ENCODE data around the gene F10. TPM values are rescaled to one million over a fixed set of nuclear protein-coding genes. Genes with fewer than 3 reads are reported as not detected.
A peak's percentile ranks its signal among the peaks of the same experiment; 100 is the strongest.

The F10 gene
- total RNA-seq, 1 donor from 2014 or later = 12.3 TPM

DNA sequence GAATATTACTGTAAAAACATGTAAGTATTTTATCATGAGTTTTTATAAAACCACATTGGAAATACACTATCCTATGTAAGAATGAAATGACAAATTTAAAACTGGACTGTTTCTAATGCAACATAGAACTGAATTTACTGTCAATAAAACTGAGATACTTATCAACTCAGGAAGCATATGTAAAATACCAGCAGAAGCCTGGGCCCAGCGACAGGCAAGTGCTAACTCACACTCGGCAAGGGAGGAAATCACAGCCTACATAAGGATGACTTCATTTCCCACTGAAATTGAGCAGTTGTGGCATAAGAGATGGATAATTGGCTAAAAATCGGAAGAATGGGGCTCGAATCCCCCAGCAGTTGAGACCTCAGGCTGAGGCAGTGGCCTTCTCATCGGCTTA, 47.9 kb downstream of the F10 start:
- Mint-ChIP-seq H3K27me3 (ENCODE audit: low read depth) (no peaks in the 10 kb centered on the region), H3K27ac (peak overlapping the region; percentile 35), H3K4me1 (no peaks in the 10 kb centered on the region), H3K9me3 (peaks cover 18% of the 10 kb centered on the region), H3K4me3 (no peak overlapping the region), H3K36me3 (peaks cover 45% of the 10 kb centered on the region)
- DNase-seq (ENCODE audit: low spot score in 2 of 2, unreplicated experiment in 2 of 2) = no peak
- TF ChIP-seq, protein P1, sequence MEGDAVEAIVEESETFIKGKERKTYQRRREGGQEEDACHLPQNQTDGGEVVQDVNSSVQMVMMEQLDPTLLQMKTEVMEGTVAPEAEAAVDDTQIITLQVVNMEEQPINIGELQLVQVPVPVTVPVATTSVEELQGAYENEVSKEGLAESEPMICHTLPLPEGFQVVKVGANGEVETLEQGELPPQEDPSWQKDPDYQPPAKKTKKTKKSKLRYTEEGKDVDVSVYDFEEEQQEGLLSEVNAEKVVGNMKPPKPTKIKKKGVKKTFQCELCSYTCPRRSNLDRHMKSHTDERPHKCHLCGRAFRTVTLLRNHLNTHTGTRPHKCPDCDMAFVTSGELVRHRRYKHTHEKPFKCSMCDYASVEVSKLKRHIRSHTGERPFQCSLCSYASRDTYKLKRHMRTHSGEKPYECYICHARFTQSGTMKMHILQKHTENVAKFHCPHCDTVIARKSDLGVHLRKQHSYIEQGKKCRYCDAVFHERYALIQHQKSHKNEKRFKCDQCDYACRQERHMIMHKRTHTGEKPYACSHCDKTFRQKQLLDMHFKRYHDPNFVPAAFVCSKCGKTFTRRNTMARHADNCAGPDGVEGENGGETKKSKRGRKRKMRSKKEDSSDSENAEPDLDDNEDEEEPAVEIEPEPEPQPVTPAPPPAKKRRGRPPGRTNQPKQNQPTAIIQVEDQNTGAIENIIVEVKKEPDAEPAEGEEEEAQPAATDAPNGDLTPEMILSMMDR (IDR thresholded peaks at IDR 0.05; ENCODE audit: unreplicated experiment) = no peak

GRCh38 chr13:113171250-113172125, 48.9 kb downstream of the F10 start:
- H3K27me3 Mint-ChIP-seq (ENCODE audit: low read depth) = no peaks in the 10 kb centered on the region
- no peak overlapping the region for H3K4me3 Mint-ChIP-seq
- peaks cover 18% of the 10 kb centered on the region for H3K9me3 Mint-ChIP-seq
- H3K4me1 Mint-ChIP-seq = no peaks in the 10 kb centered on the region
- TF ChIP-seq, protein P1 (IDR thresholded peaks at IDR 0.05; ENCODE audit: unreplicated experiment) = no peak
- no peak for DNase-seq (ENCODE audit: low spot score in 2 of 2, unreplicated experiment in 2 of 2)
- H3K27ac Mint-ChIP-seq = no peak overlapping the region
- peaks cover 48% of the 10 kb centered on the region for H3K36me3 Mint-ChIP-seq

DNA sequence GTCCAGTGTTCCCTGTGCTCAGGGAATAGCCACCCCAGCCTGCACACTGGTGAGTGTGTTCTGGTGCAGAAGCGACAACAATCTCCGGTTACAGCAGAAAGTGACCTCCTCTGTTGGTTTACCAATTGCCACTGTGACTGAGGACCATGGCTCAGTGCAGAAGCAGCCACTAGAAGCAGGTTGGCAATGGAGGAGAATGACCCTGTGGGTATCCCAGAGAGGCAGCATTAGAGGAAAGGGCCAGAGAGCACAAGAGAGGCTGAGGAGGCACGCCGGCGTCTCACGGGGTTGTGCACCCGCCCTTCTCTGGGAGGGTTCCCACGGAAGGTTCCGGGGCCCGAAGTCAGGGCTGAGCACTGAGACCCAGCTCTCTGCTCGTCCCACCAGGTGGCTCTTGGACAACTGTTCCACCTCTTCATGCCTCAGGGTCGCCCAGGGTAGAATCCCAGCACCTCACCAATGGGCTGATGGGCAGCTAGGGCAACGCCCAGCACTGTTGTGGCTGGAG, 49.9 kb downstream of the F10 start:
- TF ChIP-seq, protein P1 (IDR thresholded peaks at IDR 0.05; ENCODE audit: unreplicated experiment) = no peak
- Mint-ChIP-seq H3K4me3 (no peak overlapping the region), H3K36me3 (peaks cover 42% of the 10 kb centered on the region), H3K9me3 (peaks cover 13% of the 10 kb centered on the region), H3K27me3 (ENCODE audit: low read depth) (no peaks in the 10 kb centered on the region), H3K27ac (no peak overlapping the region), H3K4me1 (no peaks in the 10 kb centered on the region)
- no peak for DNase-seq (ENCODE audit: low spot score in 2 of 2, unreplicated experiment in 2 of 2)

- H3K4me3 Mint-ChIP-seq = no peak overlapping the region
- TF ChIP-seq, protein P1 (IDR thresholded peaks at IDR 0.05; ENCODE audit: unreplicated experiment) = no peak
- no peak overlapping the region for H3K27ac Mint-ChIP-seq
- H3K27me3 Mint-ChIP-seq (ENCODE audit: low read depth) = no peaks in the 10 kb centered on the region
- no peaks in the 10 kb centered on the region for H3K4me1 Mint-ChIP-seq
- no peak for DNase-seq (ENCODE audit: low spot score in 2 of 2, unreplicated experiment in 2 of 2)
- H3K9me3 Mint-ChIP-seq = no peaks in the 10 kb centered on the region
- peaks cover 38% of the 10 kb centered on the region for H3K36me3 Mint-ChIP-seq
These were observed 53.7 kb downstream of the F10 start for GRCh38 chr13:113176280-113176679.

DNA sequence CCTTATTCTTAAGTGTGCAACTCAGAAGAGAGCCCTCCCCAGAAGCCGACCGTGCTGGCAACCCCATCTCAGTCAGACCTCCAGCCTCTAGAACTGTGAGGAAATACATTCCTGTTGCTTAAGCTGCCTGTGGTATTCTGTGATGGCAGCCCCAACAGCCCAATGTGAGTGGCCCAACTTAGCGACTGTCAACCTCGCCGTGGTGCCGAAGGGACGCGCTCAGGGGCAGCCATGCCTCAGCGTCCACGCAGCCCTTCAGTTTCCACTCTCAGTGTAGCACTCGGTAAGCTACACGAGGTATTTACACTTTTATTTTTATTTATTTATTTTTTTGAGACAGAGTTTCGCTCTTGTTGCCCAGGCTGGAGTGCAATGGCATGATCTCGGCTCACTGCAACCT, 54.2 kb downstream of the F10 start:
- peaks cover 35% of the 10 kb centered on the region for H3K36me3 Mint-ChIP-seq
- TF ChIP-seq, protein P1 (IDR thresholded peaks at IDR 0.05; ENCODE audit: unreplicated experiment) = no peak
- H3K27me3 Mint-ChIP-seq (ENCODE audit: low read depth) = no peaks in the 10 kb centered on the region
- no peaks in the 10 kb centered on the region for H3K4me1 Mint-ChIP-seq
- H3K4me3 Mint-ChIP-seq = no peak overlapping the region
- no peak overlapping the region for H3K27ac Mint-ChIP-seq
- no peaks in the 10 kb centered on the region for H3K9me3 Mint-ChIP-seq
- DNase-seq (ENCODE audit: low spot score in 2 of 2, unreplicated experiment in 2 of 2) = no peak

Measured in mesothelial cell of epicardium (in vitro differentiated cells).